ENCODE measurements around the gene ZBTB20.

GRCh38 chr3:115004201-115005140, 142.6 kb downstream of the ZBTB20 start:
- TF ChIP-seq ESRRG (CRISPR knock-in tag; IDR thresholded peaks at IDR 0.05) (no peak), ZC3H10 (CRISPR knock-in tag; IDR thresholded peaks at IDR 0.05) (no peak), ZFP3 (CRISPR knock-in tag; IDR thresholded peaks at IDR 0.05) (no peak), PATZ1 (CRISPR knock-in tag; IDR thresholded peaks at IDR 0.05; ENCODE audit: borderline replicate concordance) (no peak), CREB5 (CRISPR knock-in tag; IDR thresholded peaks at IDR 0.05; ENCODE audit: low read depth) (no peak), RARB (CRISPR knock-in tag; IDR thresholded peaks at IDR 0.05) (no peak), SNAI2 (CRISPR knock-in tag; IDR thresholded peaks at IDR 0.05) (no peak), ZFP30 (CRISPR knock-in tag; IDR thresholded peaks at IDR 0.05) (no peak), ZNF70 (CRISPR knock-in tag; IDR thresholded peaks at IDR 0.05) (no peak), GLIS3 (CRISPR knock-in tag; IDR thresholded peaks at IDR 0.05) (no peak)

All from SK-N-SH treated with all-trans-retinoic acid at 6 μM for 48 hours (cell line).